HCT116 (cell line): ENCODE data around the gene ATP6V0A1.

Source experiments
- CEBPB ChIP-seq: IDR thresholded peaks from 2 replicates; pipeline ENCODE4 v1.6.1; 2012; ENCODE audit warnings: low read depth
- POLR2AphosphoS5 ChIP-seq: IDR thresholded peaks from 2 replicates; pipeline ENCODE4 v1.6.1; 2011; ENCODE audit warnings: mild to moderate bottlenecking, low read depth, low read length, moderate library complexity
- TF ChIP-seq, protein P1 (sequence below), 3 experiments: fragments of 200-600 bp in 1 of 3; sonication (generic) in 1 of 3; IDR thresholded peaks in 2 of 3; conservative IDR thresholded peaks in 1 of 3; 2 replicates each; pipeline ENCODE4 v1.5.1; 2012 to 2017; ENCODE audit warnings: low read depth in 2 of 3, low read length in 2 of 3, antibody characterized with exemption in 1 of 3, borderline replicate concordance in 1 of 3, control low read depth in 1 of 3, mild to moderate bottlenecking in 1 of 3, mixed read lengths in 1 of 3, mixed run types in 1 of 3, moderate library complexity in 1 of 3; ENCODE audit not compliant: insufficient read depth in 1 of 3

DNA sequence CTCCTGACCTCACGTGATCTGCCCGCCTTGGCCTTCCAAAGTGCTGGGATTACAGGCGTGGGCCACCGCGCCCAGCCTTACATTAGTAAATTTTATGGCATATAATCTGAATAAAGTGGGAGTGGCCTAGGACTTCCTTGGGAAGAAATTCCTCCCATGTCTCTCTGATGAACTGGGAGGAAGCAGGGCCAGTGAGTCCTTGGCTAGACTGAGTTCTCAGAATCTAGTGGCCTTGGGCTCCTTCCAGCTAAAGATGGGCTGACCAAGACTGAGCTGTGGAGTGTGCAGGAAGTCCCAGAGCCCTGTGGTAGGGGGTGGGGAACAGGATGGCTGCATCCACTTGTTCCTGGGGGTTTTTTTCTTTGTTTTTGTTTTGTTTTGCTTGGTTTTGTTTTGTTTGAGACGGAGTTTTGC, 67.4 kb downstream of the ATP6V0A1 start:
- TF ChIP-seq CEBPB, result no peak
- TF ChIP-seq, protein P1, sequence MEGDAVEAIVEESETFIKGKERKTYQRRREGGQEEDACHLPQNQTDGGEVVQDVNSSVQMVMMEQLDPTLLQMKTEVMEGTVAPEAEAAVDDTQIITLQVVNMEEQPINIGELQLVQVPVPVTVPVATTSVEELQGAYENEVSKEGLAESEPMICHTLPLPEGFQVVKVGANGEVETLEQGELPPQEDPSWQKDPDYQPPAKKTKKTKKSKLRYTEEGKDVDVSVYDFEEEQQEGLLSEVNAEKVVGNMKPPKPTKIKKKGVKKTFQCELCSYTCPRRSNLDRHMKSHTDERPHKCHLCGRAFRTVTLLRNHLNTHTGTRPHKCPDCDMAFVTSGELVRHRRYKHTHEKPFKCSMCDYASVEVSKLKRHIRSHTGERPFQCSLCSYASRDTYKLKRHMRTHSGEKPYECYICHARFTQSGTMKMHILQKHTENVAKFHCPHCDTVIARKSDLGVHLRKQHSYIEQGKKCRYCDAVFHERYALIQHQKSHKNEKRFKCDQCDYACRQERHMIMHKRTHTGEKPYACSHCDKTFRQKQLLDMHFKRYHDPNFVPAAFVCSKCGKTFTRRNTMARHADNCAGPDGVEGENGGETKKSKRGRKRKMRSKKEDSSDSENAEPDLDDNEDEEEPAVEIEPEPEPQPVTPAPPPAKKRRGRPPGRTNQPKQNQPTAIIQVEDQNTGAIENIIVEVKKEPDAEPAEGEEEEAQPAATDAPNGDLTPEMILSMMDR (IDR thresholded peaks at IDR 0.05 in 2 of 3, conservative IDR thresholded peaks at IDR 0.05 in 1 of 3; ENCODE audit: borderline replicate concordance in 1 of 3, insufficient read depth in 1 of 3, low read depth in 2 of 3, low read length in 2 of 3), result no peak
- TF ChIP-seq POLR2AphosphoS5, result no peak
